ENCODE data around the gene PDK3. TPM values are rescaled to one million over a fixed set of nuclear protein-coding genes. Genes with fewer than 3 reads are reported as not detected.

The PDK3 gene
- polyA plus RNA-seq, 3 donors: 12.2 to 34.0 (median 32.6) TPM

DNA sequence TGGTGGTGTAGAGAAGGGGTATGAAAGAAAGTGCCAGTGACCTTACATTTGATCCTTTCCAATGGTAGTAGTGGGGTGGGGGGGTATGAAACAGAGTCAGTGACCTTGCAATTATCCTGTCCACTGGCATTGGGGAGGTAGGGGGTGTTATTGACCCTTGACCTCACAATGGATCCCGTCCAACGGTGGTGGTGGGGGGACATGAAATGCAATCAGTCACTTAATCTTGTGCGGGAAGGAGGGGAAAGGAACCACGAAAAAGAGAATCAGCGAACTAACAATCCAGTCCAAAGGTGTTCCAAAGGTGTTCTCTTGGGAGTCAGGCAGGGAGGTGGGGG lies 619 bp upstream of the PDK3 start:
- Mint-ChIP-seq H3K27ac (peak overlapping the region; percentile 51 to 92 (median 90)), H3K27me3 (ENCODE audit: low read depth in 3 of 3) (peaks cover 0 to 10% (median 3%) of the 10 kb centered on the region in 3 donors), H3K4me3 (peak overlapping the region; percentile 75 to 86), H3K36me3 (peaks cover 7 to 8% of the 10 kb centered on the region in 2 donors), H3K4me1 (peaks cover 40% of the 10 kb centered on the region), H3K9me3 (peaks cover 0 to 14% (median 2%) of the 10 kb centered on the region in 7 donors)
- Histone ChIP-seq H3K4me2 (replicated peaks; ENCODE audit: extremely low read depth, low read length, poor library complexity, severe bottlenecking) (peak overlapping the region; percentile 79), H3K4me3 (replicated peaks in 1 of 3; ENCODE audit: low read depth in 2 of 3, low read length in 3 of 3) (peak overlapping the region; percentile 58 to 81 (median 79)), H2AFZ (ENCODE audit: insufficient read depth, low read depth, low read length, poor library complexity, severe bottlenecking) (peak overlapping the region; percentile 75), H4K20me1 (ENCODE audit: insufficient read depth, low read length) (no peaks in the 10 kb centered on the region), H3K36me3 (replicated peaks in 1 of 2; ENCODE audit: control insufficient read depth in 1 of 2, insufficient read depth in 2 of 2, low read length in 2 of 2) (no peaks in the 10 kb centered on the region), H3K79me2 (ENCODE audit: insufficient read depth, low read length) (peaks cover 37% of the 10 kb centered on the region), H3K27me3 (ENCODE audit: control insufficient read depth in 2 of 2, insufficient read depth in 2 of 2, low read length in 2 of 2) (no peaks in the 10 kb centered on the region), H3K9me3 (replicated peaks in 1 of 2; ENCODE audit: control insufficient read depth in 1 of 2, insufficient read depth in 1 of 2, low read length in 2 of 2) (no peaks in the 10 kb centered on the region), H3K4me1 (ENCODE audit: control insufficient read depth in 1 of 2, insufficient read depth in 2 of 2, low read length in 2 of 2) (peaks cover 23 to 26% of the 10 kb centered on the region in 2 donors), H3K9ac (ENCODE audit: insufficient read depth, low read length, poor library complexity, severe bottlenecking) (peak overlapping the region; percentile 79), H3K27ac (ENCODE audit: low read depth in 1 of 2, low read length in 2 of 2) (peak overlapping the region; percentile 79 to 86)
- WGBS (ENCODE audit: insufficient coverage): 18% methylated on average over 5 of the region's 5 CpGs
- TF ChIP-seq, protein P1, sequence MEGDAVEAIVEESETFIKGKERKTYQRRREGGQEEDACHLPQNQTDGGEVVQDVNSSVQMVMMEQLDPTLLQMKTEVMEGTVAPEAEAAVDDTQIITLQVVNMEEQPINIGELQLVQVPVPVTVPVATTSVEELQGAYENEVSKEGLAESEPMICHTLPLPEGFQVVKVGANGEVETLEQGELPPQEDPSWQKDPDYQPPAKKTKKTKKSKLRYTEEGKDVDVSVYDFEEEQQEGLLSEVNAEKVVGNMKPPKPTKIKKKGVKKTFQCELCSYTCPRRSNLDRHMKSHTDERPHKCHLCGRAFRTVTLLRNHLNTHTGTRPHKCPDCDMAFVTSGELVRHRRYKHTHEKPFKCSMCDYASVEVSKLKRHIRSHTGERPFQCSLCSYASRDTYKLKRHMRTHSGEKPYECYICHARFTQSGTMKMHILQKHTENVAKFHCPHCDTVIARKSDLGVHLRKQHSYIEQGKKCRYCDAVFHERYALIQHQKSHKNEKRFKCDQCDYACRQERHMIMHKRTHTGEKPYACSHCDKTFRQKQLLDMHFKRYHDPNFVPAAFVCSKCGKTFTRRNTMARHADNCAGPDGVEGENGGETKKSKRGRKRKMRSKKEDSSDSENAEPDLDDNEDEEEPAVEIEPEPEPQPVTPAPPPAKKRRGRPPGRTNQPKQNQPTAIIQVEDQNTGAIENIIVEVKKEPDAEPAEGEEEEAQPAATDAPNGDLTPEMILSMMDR (IDR thresholded peaks at IDR 0.05): no peak
- no peak for DNase-seq
- intact Hi-C loops (cut with micrococcal nuclease): no loop called here

DNA sequence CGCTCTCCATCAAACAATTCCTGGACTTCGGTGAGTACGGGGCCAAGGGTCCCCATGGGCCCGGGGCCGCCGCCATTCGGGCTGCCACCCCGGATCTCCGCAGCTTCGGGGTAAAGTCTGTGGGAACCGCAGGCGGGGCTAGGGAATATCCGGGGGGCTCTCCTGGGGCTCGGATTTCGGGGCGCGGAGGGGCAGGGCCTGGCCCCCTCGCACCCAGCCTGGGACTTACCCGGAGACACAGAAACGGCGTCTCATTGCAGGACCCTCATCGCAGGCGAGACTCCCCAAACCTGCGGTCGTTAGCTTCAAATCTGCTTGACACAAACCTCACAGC lies 413 bp downstream of the PDK3 start:
- H3K27ac Mint-ChIP-seq: peak overlapping the region; percentile 59 to 84 (median 72)
- Histone ChIP-seq H3K27ac (ENCODE audit: low read depth in 1 of 2, low read length in 2 of 2) (peak overlapping the region; percentile 86), H3K9ac (ENCODE audit: insufficient read depth, low read length, poor library complexity, severe bottlenecking) (peak overlapping the region; percentile 79), H3K36me3 (replicated peaks in 1 of 2; ENCODE audit: control insufficient read depth in 1 of 2, insufficient read depth in 2 of 2, low read length in 2 of 2) (no peaks in the 10 kb centered on the region), H3K4me3 (replicated peaks in 1 of 3; ENCODE audit: low read depth in 2 of 3, low read length in 3 of 3) (peak overlapping the region; percentile 61 to 81 (median 79)), H3K9me3 (replicated peaks in 1 of 2; ENCODE audit: control insufficient read depth in 1 of 2, insufficient read depth in 1 of 2, low read length in 2 of 2) (no peaks in the 10 kb centered on the region), H3K79me2 (ENCODE audit: insufficient read depth, low read length) (peaks cover 39% of the 10 kb centered on the region), H3K4me2 (replicated peaks; ENCODE audit: extremely low read depth, low read length, poor library complexity, severe bottlenecking) (peak overlapping the region; percentile 79), H2AFZ (ENCODE audit: insufficient read depth, low read depth, low read length, poor library complexity, severe bottlenecking) (peak overlapping the region; percentile 75), H3K4me1 (ENCODE audit: control insufficient read depth in 1 of 2, insufficient read depth in 2 of 2, low read length in 2 of 2) (peaks cover 23 to 26% of the 10 kb centered on the region in 2 donors), H4K20me1 (ENCODE audit: insufficient read depth, low read length) (no peaks in the 10 kb centered on the region), H3K27me3 (ENCODE audit: control insufficient read depth in 2 of 2, insufficient read depth in 2 of 2, low read length in 2 of 2) (no peaks in the 10 kb centered on the region)
- peak overlapping the region; percentile 76 to 78 for H3K4me3 Mint-ChIP-seq
- H3K27me3 Mint-ChIP-seq (ENCODE audit: low read depth in 3 of 3): peaks cover 0 to 6% (median 0%) of the 10 kb centered on the region in 3 donors
- H3K36me3 Mint-ChIP-seq: peaks cover 7 to 8% of the 10 kb centered on the region in 2 donors
- DNase-seq: no peak
- intact Hi-C loops (cut with micrococcal nuclease): no loop called here
- TF ChIP-seq, protein P1 (IDR thresholded peaks at IDR 0.05): no peak
- 0% methylated on average over 3 of the region's 25 CpGs for WGBS (ENCODE audit: insufficient coverage)
- peaks cover 40% of the 10 kb centered on the region for H3K4me1 Mint-ChIP-seq
- H3K9me3 Mint-ChIP-seq: peaks cover 0 to 14% (median 2%) of the 10 kb centered on the region in 7 donors

Data from CD14-positive monocyte (primary cell).